Measurements from ENCODE around the gene YTHDF1.
"Not testable (repeated sequence)": the region's sequence is repeated elsewhere in the genome, so short reads cannot be mapped to it uniquely, and the experiment has no call there.

Gene YTHDF1

DNA sequence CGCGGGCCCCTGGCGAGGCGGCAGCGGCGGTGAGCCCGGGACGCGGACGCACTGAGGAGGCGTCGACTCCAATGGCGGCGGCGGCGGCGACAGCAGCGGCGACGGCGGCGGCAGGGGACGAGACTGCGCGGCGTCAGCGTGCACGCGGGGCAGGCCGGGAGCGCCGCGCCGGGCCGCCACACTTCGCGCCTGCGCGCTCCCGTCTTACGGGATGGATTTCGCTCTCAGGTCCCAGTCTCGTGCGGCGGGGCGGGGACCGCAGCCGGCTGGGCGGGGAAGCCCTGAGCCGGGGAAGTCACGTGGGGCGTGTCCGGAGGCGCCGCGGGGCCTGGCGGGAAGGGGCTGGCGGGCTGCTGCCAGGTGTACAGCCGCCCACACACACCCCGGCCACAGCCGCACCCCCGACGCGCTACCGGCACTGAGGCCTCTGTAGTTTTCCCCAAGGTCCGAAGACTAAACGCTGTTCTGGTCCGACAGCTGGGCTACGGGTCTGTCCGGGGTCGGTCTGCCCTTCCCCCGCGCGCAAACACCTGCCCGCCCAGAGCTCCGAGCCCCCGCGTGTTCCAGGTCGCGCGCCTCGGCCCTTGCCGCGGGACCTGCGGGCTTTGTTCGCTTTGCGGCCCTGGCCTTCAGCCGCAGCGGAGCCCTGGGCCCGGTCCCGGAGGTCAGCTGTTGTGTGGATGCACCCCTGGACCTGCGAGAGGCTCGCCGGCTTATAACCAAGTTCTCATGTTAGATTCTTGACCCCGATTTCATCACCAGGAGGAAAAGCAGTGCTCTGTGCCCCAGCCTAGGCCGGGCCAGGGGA is at the start of gene YTHDF1:
Gene YTHDF1 (minus strand): TSS at position 91 of the 808 bp plus-strand sequence. CDS start 239 bp downstream, outside the sequence.
- peak; percentile 100 for DNase-seq

DNA sequence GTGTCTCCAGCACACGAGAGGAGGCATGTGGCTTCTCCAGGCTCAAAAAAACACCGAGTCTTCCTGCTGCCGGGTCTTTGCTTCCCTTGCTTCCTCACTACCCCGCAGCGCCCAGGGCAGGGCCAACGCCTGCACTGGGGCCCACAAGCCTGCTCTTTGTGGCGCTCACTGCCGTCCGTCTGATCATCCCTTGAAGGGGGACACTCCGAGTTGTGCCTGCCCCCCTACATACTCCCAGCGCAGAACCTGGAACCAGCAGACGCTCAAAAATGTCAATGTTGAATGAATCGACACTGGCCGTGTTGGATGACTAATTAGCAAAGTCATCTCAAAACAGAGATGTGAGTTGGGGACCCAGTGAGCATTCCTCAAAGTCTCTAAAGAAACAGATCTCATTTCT is 48.6 kb upstream of the YTHDF1 start:
- DNase-seq: no peak

DNA sequence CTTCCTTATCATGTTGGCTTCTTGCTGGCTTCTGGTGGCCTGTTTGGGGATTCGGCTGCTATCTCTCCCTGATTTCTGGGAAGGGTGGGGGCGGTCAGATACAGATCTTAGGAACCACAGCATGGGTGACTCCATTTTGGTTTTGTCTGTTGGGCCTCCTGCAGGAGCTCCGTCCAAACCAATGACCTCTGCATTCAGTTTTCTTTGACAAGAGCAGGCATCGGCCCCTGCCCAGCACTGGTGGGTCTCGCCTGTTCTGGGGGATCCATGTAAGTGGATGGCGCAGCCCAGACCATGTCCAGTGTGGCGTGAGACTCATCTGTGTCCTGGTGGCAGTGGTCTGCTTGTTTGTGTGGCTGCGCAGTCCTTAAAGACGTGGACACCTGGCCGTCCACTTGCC is 48.1 kb upstream of the YTHDF1 start:
- no peak for DNase-seq

DNA sequence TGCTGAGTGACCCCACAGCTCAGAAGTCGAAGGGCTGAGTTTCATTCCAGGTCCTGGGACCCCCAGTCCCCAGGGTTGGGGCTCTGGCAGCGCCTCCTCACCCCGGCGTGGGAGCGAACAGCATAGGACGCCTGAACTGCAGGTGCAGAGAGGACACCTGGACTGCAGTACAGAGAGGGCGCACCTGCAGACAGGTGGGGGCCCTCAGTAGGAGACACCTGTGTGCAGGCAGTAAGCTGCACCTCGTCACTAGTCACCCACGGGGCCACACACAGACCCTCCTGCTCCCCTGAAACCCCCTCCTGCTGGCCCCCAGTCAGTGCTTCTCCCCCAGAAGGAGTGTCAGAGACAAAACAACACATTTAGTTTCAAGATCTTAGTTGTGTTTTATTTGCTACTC is 46.9 kb upstream of the YTHDF1 start:
- DNase-seq: no peak

DNA sequence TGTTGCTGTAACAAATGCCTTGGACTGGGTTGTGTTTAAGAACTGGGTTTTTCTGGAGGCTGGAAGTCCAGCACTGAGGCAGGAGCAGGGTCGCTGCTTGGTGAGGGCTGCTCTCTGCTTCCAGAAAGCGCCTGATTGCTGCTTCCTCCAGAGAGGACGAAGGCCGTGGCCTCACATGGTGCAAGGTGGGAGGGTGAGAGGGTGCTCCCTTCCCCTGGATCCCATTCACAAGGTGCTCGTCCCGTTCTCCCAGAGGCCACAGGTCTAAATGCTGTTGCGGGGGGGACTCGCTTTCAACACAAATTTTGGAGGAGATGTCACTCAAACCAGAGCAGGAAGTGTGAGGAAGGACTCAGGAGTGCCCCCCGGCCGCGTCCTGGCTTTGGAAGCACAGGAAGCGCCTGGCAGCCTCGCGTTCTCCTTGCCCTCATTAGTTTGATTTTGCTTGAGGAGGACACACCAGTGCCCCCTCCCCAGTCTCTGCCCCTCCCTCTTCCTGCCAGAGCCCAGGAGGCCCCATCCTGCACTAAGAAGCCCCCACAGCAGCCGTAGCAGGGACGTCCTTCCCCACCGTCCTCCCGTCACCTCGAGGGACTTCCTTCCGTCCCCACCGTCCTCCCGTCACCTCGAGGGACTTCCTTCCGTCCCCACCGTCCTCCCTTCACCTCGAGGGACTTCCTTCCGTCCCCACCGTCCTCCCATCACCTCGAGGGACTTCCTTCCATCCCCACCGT is 46.0 kb upstream of the YTHDF1 start:
- no peak for DNase-seq

DNA sequence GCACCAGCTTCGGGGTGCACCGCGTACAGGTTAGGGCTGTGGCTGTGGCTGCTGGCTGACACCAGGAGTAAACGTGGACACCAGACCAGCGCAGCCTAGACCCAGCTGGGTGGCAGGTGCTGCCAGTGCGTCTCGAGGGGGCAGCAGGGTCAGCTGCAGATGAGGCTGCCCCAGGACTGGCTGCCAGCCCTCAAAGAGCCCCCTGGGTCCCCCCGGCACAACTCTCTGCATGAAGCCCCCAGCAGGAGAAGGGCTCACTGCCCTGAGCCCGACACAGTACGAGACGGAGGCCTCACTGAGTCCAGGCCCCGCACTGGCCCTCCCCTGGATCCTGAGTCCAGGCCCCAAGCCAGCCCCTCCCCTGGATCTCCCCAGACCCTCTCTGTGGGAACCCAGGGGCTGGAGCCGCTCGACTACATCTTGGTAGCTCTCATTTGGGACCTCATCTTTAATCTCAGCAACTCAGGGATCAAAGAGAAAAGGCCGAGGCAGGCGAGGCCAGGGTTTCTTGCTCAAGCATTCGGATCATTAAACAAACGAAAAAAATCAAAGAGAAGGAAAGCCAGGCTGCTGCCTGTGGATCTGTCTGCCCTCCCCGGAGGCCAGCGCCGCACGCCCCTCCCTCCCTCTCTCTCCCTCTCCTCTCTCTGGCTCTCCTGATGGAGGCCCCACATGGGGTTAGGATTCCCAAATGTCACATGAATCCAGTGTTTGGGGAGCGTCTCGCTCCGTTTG is 45.3 kb upstream of the YTHDF1 start:
- no peak for DNase-seq

DNA sequence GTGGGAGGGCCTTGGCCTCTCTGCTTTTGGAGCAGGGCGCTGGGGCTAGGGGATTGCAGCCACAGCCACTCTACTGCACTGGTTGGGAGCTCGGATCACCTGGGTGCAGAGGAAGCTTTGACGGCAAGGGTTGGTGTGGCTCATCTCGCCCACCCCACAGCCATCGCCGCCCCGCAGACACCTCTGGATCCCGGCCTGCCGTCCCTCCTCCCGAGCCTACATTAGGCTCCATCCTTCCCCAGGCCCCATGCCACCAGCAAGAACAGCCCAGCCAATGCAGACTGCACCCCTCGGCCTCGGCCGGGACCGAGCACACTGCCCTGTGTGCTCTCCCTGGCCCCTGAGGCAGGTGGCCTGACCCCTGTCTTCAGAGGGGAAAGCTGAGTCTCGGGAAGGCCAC is 44.6 kb upstream of the YTHDF1 start:
- DNase-seq: no peak

DNA sequence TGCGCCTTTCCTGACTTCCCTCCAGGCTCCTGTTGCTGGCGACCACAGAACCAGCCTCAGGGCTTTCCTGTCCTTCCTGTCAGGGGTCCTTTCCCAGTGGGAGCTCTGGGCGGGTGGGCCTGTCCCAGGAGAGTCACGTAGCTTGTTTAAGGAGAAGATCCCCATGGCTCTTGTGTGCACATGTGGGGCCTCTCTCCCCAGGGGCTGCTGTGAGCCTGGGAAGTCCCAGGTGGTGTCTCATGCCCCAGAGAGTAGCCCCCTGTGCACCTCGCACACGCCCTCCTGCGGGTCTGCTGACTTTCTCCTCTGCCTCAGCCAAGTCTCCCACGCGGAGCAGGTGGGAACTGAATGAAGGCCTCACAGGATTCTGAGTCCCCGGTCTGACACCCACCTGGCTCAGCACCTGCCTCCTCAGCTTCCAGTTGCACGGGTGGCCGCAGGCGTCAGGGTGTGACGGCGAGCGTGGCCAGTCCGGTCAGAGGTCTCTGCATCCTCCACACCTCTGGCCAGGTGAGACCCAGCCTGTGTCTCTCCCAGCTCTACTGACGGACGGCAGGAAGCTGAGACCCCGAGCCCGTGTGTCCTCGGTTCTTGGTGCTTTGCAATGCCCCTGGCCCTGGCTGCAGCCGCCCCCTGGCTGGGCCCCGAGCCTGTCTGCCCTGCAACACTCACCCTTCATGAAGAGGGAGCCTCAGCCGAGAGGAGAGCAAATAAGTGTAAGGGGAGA is 44.0 kb upstream of the YTHDF1 start:
- no peak for DNase-seq

DNA sequence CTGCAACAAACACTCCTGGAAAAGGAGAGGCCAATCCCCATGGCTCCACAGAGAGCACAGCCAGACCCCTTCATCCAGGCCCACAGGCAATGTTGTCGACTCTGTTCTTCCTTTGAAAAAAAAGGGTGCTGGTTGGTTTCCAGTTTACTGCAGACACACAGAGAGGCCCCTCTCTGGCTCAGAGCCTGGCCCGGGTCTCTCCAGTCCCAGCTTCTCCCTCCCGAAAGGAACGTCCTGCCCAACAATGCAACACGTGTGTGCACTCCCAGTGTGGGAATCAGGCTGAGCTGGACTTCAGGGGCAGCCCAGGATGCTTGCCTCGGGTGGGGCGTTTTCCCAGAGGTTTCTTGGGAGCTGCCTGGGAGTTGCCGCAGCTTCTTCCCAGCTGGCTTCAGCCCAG is 42.9 kb upstream of the YTHDF1 start:
- DNase-seq: no peak

DNA sequence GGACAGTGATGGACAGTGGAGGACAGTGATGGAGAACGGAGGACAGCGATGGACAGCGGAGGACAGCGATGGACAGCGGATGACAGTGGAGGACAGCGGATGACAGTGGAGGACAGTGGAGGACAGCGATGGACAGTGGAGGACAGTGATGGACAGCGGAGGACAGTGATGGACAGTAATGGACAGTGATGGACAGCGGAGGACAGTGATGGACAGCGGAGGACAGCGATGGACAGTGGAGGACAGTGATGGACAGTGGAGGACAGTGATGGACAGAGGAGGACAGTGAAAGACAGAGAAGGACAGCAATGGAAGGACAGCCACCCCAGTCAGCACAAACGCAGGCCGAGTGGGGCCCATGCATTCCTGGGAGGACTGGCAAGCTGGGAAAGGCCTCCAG is 41.7 kb upstream of the YTHDF1 start:
- no peak for DNase-seq

DNA sequence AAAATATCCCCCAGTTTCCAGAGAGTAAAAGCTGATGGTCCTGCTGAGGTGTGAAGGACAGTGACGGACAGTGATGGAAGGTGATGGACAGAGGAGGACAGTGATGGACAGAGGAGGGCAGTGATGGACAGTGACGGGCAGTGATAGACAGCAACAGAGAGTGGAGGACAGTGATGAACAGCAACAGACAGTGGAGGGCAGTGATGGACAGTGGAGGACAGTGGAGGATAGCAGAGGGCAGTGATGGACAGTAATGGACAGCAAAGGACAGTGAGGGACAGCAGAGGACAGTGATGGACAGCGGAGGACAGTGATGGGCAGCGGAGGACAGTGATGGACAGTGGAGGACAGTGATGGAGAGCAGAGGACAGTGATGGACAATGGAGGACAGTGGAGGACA is 41.0 kb upstream of the YTHDF1 start:
- no peak for DNase-seq

DNA sequence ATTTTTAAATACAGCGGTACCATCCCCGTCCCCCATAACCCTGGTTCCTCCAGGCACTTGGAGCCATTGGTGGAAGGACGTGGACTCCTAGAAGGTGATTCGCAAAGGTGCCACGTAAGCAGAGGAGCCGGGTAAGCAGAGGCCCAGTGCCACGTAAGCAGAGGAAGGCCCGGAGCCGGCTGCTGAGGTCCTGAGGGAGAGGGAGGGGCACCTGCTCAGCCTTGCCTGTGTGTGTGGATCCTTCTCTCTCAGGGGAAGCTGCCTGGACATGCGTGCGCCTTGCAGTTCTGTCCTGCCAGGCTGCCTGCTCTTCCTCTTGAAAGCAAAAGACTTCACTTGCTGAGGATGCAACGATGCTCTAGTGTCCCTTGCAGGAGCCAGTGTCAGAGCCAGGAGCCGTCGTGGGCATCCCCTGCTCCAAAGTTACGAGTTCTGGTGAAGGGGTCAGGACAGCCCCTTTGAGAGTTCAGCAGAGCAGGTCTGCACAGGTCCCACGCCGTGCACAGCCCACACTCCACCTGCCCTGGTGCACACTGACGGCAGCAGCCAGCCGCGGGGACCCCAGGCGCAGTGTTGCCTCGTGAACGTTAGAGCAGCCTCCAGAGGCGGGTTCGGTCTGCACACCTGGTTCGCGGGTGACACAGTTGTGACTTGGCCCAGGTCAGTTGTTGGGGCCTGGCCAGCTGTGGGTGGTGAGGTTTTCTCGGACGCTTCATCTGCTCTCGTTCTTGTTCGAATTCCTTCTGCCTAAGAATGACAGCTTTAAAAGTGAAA is 40.2 kb upstream of the YTHDF1 start:
- no peak for DNase-seq

DNA sequence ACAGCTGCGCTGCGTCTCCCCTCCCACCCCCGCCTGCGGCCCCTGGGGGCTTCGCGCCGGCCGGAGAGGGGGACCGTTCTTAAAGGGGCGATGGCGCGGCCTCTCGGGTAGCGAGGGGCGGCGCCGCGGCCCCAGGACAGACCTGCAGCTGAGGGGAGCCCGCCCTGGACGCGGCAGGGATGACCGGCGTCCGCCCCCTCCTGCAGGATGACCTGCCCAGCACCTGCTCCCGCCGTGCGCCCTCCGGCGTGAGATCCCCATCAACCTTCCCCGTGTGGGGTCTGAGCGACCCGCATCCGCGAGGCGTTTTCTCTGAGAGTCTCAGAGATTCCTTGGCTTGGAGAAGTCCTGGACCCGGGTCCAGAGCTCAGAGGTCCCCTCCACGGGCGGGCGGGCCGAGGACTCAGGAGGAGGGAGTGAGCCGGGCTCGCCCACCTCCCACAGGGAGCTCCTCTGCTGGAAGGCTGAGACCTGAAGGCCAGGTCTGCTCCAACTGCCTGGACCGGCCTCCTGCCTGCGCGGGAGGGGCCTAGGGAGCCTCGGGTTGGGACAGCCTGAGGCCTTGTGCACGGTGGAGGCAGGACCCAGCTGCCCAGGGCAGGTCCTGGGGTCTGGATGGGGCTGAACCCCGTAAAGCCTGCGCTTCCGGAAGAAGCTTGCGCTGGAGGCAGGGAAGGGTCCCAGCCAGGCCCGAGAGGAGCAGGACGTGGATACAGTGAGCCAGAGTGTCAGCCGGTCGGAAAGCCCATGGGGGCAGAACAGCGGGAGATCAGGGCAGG is 38.9 kb upstream of the YTHDF1 start:
- DNase-seq: peak; percentile 64

DNA sequence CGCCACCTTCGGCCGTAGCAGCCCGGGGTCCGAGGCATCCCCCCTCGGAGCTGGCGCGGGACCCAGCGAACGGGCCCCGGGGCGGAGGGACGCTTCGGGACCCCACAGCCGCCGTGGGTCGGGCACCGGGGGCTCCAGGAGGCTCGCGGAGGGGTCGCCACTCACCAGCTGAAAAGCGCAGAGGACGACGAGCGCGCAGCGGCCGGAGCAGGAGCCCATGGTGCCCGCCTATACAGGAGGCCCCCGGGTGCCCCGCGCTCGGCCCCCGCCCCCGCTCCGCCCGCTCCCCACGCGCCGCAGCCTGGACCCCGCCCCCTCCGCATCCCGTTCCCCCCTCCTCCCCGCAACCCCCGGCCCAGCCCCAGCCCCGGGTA is 38.3 kb upstream of the YTHDF1 start, which contains the start of gene NKAIN4:
Gene NKAIN4 (minus strand): TSS at position 232 of the 374 bp plus-strand sequence. CDS start 13 bp downstream, at position 219.
- no peak for DNase-seq

DNA sequence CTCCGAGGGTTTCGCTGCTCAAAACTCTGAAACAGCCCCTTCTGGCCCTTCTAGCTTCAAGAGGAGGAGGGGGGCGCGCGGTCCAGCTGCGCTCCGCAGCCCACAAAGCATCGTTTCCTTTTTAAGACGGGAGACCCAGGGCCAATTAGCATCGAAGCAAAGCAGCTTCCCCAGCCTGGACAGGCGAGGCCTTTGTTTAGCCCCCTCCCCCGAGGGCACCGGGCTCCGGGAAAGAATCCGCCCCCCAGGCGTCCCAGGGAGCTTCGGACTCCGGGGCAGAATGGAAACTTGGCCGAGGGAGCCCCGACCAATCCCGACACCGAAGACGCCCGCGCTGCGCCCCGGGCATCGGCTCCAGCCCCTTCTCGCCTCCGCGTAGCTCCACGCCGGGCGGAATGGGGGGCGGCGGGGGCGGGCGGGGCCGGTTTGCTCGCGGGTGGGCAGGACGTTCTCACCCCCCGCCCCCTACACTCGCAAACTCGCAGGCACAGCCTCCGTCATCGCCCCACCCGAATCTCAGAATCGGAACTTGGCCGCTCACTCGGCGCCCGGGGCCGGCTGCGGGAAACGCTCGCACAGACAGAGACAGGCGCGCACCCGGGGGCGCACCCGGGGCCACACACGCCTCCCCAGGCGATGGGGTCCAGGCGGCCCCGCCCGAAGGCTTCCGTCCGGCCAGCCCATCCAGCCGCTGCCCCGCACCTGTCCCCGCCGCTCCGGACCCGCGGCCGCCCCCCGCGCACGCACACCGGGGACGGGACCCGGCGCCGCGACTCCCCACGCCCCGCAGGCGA is 37.7 kb upstream of the YTHDF1 start:
- DNase-seq: peak; percentile 66

DNA sequence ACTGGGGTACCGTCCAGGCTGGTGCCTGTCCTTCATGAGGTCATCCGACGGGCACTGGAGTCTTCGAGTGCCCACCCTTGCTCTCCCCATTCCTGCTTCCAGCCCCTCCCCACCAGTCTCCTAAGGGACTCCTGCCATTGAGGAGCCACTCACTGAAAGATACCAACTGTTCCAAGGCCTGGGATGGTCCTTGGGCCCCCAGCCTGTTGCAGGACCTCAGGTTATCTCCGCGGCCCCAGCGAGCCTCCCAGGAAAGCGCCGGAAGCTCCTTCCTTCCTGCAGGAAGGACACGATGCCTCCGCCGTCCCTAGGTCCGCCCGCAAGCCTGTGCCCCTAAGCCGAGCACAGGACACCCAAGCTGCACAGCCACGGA is 37.1 kb upstream of the YTHDF1 start:
- DNase-seq: no peak

DNA sequence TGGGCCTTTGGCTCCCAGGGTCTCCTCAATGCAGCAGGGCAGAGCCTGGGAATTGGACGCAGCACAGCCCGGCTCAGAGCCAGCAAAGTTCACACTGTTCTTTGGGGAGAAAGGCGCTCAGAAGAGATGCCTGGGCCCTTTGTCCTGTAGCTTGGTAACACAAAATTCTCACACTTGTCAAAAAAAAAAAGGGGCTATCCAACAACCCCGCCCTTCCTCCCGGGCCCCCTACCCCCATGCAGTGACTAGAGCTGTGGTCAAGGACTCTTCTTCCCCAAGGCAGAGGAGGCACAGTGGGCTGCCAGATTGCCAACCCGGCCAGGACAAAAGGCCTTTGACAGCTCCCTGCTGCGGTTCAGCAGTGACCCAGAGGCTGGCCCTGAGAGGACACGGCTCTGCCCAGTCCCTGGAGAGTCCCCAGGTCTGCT is 36.4 kb upstream of the YTHDF1 start:
- DNase-seq: peak; percentile 67

DNA sequence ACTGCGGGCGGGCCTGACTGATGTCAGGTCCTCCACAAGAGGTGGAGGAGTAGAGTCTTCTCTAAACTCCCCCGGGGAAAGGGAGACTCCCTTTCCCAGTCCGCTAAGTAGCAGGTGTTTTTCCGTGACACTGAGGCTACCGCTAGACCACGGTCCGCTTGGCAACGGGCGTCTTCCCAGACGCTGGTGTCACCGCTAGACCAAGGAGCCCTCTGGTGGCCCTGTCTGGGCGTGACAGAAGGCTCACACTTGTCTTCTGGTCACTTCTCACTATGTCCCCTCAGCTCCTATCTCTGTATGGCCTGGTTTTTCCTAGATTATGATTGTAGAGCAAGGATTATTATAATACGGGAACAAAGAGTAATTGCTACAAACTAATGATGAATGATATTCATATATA is 35.4 kb upstream of the YTHDF1 start:
- not testable (repeated sequence) for DNase-seq

DNA sequence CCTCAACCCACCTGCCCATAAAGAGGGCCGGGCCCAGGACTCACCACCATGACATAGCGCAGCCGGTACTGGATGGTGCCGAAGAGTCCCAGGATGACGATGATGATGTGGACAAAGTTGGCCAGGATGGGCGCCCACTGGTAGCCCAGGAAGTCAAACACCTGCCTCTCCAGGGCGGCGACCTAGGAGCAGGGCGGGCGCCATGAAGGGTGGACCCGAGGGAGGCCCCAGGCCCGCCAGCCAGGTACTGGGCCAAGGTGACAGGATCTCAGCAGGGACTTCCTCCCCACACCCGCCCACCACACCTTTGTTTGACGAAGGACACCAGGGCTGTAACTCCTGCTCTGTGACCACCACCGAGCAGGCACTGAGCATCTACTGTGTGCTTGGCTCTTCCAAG is 34.0 kb upstream of the YTHDF1 start:
- DNase-seq: no peak

DNA sequence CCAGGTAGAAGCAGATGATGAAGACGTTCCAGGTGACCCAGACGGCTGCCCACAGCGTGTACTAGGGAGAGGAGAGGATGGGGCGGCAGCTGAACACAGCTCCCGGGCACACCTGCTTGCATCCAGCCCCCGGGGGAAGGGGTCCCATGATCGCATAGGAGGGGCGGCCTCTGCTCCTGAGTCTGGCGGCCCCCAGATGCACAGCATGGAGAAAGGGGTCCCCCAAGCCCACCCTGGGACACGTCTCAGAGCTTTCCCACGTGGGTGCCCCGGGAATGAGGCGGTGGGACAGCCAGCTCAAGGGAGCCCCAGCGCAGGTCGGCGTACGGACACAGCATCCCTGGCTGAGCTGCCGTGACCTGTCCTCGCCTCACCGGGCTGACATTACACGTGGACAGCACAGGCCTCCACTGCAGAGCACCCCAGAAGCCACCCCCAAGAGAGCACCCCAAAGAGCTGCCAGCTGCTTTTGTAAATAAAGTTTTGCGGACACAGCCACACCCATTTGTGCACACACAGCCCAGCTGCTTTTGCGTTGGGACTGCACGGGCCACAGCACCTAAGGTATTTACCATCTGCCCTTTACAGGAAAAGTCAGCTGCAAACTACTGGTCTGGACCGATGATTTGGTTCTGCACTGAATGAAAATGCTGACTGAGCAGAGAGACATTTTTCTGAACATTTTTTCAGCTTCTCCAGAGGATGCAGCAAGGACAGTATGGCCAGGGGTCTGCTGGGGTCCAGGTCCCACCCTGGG is 33.1 kb upstream of the YTHDF1 start:
- DNase-seq: no peak
